ENCODE data around the gene ATG16L2.

DNA sequence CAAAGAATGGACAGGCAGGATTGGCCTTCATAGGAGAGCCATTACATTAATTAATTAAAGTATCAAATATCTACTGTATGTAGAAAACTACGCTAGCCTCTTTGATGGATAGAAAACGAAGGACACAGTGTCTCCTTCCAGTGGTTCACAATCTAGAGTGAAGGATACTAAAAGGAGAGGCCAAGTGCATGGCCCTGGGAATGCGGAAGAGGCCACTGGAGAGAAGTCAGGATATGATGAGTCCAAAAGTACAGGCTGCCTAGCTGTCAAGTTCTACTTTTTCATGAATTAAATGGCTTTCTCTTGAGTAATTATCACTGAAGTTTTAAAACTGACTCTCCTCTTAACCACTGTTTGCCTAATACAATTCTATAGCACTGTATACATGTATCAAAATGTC, 41.9 kb downstream of the ATG16L2 start:
- no peak for TF ChIP-seq CTCF (IDR thresholded peaks at IDR 0.05)
- no peak for TF ChIP-seq POLR2AphosphoS5 (IDR thresholded peaks at IDR 0.05; ENCODE audit: insufficient read depth in 1 of 2, low read depth in 1 of 2)

Data from vagina (tissue), 2 donors.